NB4 (cell line): ENCODE results near the gene CEP89.

Experiments
- DNase-seq: peaks from one replicate; pipeline ENCODE4 v3.0.0; 2010; ENCODE audit warnings: low read depth
- H3K4me3 ChIP-seq: one replicate; pipeline ENCODE4 v1.5.1; 2011; ENCODE audit warnings: mild to moderate bottlenecking, low read depth, low read length, moderate library complexity
- CTCF ChIP-seq: IDR thresholded peaks from one replicate; pipeline ENCODE4 v1.5.1; 2012; ENCODE audit warnings: low read depth, low read length
- MAX ChIP-seq: IDR thresholded peaks from 2 replicates; pipeline ENCODE4 v1.6.1; 2011; ENCODE audit warnings: low read depth, low read length
- MYC ChIP-seq: IDR thresholded peaks from 2 replicates; pipeline ENCODE4 v1.6.1; 2011; ENCODE audit warnings: low read depth, low read length
- POLR2A ChIP-seq: IDR thresholded peaks from 2 replicates; pipeline ENCODE4 v1.6.1; 2011; ENCODE audit warnings: mild to moderate bottlenecking; ENCODE audit not compliant: insufficient read length; ENCODE audit errors: extremely low read depth

The CEP89 gene

GRCh38 chr19:32879741-32880140 lies 92.0 kb downstream of the CEP89 start:
- no peak for DNase-seq
- H3K4me3 ChIP-seq, result no peak overlapping the region
- TF ChIP-seq CTCF (no peak), MAX (no peak), MYC (no peak), POLR2A (no peak)

GRCh38 chr19:32878988-32879387 lies 92.8 kb downstream of the CEP89 start:
- no peak for TF ChIP-seq MAX
- TF ChIP-seq CTCF, result no peak
- no peak overlapping the region for H3K4me3 ChIP-seq
- no peak for DNase-seq

- no peak for DNase-seq
- H3K4me3 ChIP-seq, result no peak overlapping the region
- TF ChIP-seq POLR2A (no peak), CTCF (no peak), MAX (no peak), MYC (no peak)
Observed at GRCh38 chr19:32877977-32878745, 93.6 kb downstream of the CEP89 start.

GRCh38 chr19:32877323-32877912 lies 94.3 kb downstream of the CEP89 start:
- TF ChIP-seq MYC, result no peak
- no peak for DNase-seq
- H3K4me3 ChIP-seq, result no peak overlapping the region

- DNase-seq, result no peak
- TF ChIP-seq MYC, result no peak
- H3K4me3 ChIP-seq, result no peak overlapping the region
Observed at GRCh38 chr19:32876919-32877285, 94.9 kb downstream of the CEP89 start.

- TF ChIP-seq MYC, result no peak
- no peak for TF ChIP-seq CTCF
- no peak for TF ChIP-seq MAX
- TF ChIP-seq POLR2A, result no peak
- DNase-seq, result no peak
Observed at GRCh38 chr19:32876236-32876918, 95.4 kb downstream of the CEP89 start.

More at GRCh38 chr19:32876236-32876918, 95.4 kb downstream of the CEP89 start:
- H3K4me3 ChIP-seq, result no peak overlapping the region
